ENCODE results near the gene ITIH4.

Gene ITIH4

DNA sequence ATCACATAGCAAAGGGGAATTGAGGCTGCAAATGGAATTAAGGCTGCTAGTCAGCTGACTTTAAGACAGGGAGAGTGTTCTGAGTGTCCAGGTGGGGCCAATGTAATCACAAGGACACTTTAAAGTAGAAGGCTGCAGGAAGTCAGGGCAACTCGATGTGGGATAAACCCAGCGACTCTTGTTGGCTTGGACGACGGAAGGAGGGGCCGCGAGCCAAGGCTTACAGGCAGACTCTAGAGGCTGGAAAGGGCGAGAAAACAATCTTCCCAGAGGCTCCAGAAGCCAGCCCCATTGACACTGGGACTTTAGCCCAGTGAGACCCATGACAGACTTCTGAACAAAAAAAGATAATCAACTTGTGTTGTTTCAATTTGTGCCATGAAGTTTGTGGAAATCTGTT is 17.3 kb upstream of the ITIH4 start:
- no peak for DNase-seq

DNA sequence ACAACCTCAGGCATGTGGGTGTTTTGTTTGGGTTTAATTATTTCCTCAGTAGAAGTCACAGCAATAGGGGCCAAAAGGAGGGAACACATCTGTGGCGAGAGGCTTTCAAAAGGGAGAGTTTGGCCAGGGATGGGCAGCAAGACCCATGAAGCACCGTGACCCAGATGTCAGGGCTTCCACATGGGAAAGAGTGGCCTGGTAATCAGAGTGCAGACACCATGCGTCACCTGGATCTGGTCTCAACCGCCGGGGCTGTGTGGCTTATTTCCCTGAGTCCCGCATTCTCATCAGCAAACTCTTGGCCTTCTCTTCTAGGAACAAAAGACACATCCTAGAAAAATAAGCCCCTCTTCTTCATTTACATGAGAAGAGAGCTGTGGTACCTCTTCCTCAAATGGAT is 16.8 kb upstream of the ITIH4 start:
- DNase-seq: no peak

DNA sequence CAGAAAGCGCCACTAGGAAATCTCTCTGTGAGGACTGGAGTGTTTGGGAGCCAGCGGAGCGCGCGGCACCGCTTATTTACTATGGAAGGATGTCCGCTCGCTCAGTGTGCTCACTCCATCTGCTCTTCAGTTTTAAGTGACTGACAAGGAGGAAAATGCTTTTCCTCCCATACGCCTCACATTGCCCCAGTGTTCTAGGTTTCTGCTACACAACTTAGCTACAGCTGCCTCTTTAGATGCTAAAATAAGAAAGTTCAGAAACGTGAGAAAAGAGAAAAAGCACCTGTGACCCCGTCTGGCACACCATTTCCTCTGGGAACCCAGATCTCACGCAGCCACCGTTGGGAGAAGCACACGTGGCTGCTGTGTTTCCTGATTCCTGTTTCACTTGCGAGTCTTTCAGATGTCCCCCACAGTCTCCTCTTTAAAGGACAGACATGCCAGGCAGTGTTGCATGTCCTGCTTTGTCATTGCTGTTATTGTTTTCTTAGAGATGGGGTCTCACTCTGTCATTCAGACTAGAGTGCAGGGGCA is 16.0 kb upstream of the ITIH4 start:
- DNase-seq: no peak

DNA sequence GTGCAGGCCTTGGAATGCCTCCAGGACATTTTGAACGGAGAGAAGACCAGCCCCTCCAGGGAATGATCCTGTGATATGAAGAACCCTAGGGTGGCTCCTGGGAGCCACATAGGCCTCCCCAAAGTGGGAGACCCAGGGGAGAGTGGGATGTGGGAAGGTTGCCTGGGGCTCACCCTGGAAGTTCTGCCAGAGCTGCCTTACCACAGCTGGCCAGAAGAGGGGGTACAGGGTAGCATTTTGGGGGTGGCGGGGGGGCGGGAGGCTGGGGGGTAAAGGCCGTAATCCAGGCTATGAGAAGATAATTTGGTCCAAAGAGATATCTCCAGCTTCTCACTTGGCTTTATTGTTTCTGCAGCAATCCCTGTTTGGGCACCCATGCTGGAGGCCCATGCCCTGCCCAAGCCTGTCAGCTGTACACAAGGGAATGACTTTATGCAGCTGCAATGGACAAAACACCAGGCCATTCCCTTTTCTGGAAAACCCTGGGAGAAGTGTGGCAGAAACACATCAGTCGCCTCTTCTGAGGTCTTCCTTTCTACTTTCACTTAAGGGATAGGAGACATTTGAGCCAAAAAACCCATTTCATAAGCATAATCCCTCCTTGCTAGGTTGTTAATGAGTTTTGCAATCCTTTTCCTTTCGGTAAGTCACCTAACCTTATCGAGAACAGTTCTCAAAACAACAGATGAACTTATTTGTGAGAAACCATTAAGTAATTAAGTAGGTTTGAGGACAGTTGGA is 15.4 kb upstream of the ITIH4 start:
- DNase-seq: peak; percentile 28

DNA sequence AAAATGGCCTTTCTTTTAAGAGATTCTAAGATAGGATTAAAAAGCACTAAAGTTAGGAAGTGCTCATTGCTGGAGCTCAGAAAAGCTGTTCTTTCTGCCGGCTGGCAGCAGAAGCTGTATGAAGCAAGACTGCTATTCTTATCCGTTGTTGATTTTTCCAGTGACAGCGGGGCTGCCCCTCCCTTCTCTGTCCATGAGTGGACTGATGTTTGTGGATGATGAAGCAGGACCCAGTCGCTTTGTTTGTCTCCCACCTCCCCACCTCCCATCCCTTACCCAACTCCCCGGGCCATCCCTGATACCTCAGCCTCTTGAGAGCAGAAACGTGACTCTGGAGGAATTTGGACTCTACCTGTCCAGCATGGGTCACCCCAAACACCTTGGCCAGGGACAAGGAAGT is 14.7 kb upstream of the ITIH4 start:
- no peak for DNase-seq

DNA sequence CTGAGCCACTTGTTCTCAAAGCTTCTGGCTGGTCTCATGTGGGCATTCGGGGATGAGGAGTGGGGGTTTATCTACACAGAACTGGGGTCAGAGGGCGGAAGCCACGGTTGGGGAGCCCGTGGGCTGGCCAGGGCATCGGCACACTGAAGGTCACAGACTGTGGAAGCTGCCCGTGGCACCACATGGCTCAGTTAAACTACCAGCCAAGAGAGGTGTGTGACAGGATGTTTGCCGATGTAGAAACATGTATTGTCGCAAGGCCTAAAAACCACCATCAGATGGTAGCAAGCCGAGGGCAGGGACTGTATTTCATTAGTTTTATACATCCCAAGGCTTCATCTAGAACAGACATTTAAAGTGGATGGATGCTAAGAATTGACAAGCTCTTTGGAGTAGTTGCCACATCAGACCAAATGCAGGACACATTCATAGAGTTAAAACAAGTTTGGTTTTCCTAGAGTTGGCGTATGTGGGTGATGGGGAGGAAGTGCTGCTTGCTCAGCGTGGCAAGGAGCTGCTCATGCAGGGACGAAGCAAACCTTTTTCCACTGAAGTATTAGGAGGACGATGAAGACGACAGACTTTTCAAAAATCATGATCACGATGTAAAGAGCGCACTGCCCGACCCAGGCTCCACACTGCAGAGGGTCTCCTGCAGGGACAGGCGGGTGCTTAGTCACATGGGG is 14.0 kb upstream of the ITIH4 start:
- no peak for DNase-seq

DNA sequence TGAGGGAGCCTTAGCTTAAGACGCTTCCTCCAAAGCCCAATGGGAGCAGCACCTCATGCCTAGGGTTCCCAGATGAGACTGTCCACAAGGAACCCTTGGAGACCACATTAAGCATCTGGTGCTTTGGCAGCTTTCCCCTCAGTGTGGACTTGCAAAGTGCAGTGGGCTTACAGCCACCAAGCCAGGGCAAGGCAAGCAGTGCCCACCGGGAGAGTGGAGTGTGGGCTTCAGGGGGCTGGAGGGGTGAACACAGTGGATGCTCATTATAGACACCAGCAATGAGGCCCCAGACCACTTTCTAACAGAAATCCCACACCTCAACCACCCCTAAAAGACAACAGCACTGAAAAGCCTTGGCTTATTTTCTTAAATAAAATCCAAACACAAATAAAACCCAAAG is 13.4 kb upstream of the ITIH4 start:
- no peak for DNase-seq

DNA sequence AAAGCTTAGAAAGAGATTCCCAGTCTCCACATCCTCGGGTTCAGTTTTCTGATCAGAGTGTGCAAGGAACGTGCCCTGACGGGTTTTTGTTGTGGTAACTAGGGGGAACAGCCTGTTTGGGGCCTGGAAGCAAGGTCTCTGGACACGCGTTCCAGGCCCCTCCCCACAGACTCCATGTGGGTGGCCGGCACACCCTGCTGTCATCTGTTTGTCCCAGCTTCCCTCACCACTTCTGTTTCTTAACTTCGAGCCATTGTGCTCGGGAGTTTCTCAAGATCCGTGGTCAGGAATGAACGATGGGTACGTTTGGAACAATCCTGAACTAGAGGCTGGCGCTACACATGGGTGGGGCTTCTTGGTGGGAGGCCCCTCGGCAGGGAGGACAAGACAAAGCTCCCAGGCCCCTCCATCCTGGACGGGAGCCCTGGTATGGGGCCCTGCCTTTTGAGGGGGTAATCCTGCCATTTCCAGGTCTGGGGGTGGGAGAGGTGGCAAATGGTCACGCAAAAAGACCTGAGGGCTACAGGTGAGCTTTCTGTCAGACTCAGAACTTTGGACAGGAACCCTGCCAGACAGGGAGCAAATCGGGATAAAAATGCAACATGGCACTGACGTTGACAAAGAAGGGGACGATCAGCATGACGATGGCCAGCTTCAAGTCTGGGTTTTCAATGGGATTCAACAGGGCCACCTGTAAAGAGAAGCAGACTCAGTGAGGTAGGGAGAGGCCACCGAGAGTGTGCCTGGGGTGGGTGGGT is 12.8 kb upstream of the ITIH4 start:
- DNase-seq: no peak

DNA sequence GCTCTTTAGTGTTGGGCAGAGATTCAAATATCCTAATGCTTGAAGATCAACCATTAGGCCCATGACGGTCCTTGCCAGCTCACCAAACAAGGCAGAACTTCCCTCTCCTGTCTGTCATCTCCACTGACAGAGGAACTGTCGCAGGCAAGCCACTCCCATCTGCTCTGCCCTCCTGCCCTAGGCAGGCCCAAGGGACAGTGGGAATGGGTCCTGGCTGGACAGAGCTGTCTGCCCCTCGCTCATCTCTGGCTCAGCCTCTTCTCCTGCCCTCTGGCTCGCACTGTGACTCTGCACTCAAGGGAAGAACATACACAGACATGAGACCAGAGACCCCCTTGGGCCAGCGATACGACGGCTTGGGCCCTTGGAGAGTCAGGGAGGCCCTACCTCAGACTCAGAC is 12.0 kb upstream of the ITIH4 start:
- no peak for DNase-seq

DNA sequence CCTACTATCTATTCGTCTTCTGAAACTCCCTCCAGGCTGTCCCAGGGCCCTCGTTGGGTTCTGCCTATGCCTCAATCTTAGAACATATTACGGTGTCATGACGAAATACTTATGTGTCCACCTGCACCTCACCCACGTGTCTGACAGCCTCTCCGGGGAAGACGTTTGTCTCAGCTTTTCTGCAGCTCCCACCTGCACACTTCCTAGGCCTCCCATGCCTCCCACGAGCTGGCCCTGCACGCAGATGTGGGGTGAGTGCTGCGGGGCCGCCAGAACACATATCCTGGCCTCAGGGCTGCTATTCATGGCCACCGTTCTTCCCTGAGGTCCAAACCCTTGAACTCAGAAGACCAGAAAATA is 11.5 kb upstream of the ITIH4 start:
- no peak for DNase-seq

DNA sequence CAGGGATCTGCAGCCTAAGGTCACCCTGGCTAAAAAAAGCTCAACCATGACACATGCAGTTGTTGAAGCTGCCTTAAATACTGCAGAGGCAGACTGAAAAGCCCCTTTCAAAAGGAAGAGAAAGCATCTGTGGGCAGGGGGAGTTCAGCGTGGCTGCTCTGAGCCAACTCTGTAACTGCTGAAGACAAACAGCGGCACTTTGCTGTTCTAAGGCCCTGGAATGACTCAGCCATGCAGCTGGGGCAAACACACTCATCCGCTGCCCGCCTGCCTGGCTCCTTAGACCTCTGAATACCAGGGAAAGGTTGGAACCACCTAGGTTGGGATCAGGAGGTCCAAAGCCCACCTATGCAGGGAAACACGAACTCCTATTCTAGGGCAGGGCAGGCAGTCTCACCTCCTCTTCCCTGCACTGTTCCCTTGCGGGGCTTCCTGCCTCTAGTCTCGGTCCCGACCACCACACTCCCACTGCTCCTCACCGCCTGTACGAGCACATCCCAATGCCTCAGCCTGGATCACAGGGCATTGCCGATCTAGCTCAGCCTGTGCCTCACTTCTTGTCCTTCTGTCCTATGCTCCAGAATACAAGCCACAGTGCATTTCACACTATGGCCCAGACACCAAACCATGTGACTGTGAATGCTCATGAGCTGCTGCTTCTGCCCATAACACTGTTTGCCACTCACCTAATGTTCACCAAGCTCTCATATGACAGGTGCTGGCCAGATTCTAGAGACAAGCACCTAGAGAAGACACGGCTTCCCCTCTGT is 10.9 kb upstream of the ITIH4 start:
- DNase-seq: no peak

DNA sequence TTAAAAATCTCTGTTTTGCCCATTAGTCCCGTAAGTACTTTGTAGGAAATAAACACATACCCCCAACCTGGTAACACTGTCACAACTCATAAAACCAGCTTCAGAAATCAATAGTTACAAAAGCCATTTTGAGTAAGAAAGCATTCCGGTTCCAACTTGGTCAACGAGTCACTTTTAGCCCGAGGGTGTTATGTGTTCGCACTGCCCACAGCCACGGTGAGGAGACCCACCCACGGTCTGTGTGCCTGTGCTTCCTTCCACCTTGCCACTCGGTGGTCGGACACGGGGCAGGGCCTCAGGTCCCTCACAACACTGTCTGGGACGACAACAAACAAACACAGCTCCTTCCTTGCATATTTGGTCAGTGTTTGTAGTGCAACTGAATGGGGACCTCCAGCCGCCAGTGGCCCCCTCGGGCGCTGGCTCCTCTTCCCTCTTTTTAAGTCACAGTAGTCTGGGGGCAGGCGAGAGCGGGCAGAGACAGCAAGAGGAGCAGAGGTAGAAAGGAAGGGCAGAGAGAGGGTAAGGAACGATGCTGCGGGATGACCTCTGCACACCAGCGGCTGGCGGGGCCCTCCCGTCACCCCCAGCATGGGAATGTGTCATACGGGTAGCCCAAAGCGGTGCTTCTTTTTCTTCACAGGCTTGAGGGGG is 9.5 kb upstream of the ITIH4 start:
- DNase-seq: no peak

DNA sequence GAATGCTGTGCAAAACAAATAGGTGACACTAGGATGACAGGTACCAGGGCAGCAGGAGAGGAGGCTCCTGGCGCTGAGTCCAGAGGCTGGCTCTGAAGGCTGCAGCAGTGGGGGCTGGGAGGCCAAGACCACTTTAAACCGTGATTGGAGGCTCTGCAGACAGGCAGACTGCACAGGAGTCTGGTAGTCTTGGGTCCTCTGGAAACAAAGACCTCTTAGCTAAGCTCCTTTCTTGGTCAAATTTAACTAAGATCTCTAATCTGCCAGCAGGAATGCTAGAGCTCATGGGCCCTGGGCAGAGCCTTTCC is 8.8 kb upstream of the ITIH4 start:
- no peak for DNase-seq

DNA sequence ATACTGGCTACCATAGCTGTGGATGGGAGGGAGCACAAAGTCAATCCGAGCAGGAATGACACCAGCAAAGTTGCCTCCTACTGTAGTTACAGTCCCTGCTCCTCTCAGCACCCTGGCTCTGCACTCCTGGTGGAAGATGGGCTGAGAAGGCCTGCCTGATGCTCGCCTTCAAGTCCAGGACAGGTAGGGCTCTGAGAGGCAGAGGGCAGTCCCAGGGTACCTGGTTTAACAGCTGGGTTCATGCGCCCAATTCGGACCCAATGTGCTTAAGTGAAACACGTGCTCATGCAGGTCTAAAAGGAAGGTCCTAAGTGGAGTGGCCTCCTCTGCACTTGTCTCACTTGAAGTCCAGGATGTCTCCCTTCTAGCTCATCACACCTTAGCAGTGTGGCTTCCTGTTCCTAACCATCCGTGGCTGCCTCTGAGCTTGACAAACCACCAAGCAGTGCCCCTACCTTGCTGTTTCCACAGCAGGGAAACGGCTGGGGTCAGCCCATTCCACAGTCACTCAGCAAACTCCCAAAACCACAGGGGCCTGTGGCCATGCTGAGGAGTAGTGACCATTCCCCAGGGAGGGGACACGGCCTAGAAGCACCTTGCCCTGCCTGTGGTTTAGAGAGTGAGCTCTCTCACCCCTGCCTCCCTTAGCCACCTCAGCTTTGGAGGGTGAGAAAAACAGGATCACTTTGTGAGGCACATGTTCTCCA is 8.2 kb upstream of the ITIH4 start:
- DNase-seq: no peak

DNA sequence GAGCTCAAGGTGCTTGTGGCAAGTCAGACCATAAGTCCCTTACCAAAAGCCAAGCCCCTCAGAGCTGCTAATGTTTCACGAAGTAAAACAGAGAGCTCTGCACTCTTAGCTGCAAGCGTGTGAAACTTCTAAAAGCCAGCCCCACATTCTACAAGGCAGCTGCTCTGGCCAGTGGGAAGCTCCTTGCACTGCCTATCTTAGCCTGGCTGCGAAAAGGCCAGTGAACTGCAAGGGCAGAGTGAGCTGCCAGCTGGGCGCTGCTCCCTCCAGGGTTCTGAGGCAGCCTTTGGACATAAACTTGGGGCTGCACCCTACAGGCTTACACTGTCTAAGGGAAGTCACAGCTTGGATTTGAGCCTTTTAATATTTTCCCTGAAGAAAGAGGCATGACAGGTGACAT is 6.5 kb upstream of the ITIH4 start:
- no peak for DNase-seq

DNA sequence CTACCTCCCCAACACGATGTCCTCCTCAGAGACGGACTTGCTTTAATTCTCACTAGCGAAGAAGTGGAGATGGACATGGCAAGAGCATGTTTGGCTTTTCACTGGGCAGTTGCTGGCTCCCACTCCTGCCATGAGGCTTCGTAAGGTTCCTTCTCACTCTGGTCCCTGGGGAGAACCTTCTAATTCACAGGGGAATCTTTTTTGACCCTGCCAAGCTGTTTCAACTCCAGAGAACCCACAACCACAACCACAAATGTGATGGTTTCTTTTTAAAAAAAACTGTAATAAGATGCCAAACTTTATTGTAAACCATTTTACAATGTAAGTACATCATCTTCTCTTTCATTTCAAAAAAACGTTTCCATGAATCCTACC is 6.0 kb upstream of the ITIH4 start:
- DNase-seq: no peak

DNA sequence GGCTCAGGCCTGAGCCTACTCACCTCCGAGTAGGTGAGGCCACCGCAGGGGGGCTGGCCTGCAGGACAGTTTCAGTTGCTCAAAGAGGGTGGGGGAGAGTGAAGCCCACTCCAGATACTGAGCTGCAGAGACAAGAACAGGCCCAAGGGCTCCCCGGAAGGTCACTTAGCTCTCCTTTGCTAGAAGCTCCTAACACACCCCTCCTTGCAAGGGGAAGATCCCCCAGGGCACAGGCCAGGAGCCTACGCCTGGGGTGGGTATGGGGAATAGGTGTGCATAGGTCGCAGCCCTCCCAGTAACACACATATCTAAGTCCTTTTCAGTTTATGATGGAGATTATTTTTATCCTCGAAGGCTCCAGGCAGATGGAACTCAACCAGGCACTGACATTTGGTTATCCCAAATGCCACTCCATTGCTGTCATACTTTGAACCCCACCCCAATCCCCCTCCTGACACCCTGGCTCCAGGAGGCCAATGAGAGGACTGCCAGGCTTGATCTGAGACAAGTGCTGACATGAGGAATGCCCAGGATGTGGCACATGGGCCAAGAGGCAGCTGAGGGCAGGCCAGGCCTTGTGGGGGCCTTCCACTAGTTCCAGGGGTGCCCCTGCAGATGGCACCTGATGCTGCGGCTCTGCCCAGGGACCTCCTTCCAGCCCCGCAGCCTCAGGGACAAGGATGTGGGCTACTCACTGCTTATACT is 5.4 kb upstream of the ITIH4 start:
- no peak for DNase-seq

DNA sequence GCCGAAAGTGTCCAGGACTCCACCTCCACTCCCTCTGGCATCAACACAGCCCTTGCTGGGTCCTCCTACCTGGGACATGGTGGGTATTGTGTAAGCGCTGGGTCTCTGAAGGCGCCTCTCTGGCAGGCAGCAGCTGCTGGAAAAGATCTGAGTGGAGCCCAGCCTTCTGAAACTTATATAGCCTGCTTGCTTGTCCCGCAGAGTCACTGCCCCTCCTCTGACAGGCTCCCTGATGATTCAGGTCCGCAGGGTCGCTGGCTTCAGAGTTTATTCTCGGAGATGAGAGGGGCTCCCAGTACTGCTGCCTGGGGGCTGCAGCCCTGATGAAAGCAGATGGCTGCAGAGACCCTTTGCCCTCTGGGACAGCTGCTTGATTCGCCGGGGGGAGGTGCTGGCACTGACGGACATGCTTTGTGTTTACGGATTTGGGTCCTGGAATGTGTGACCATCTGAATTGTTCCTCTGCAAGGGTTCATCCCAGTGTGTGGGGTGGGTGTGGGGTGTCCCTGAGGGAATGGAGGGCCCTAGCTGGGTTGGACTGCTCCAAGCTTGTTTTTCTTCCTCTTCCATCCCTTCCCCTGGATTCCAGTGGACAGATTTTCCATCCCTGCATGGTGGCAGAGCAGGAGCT is 4.5 kb upstream of the ITIH4 start, which contains the start of gene MUSTN1:
Gene MUSTN1 (minus strand): TSS at position 149 of the 631 bp plus-strand sequence. CDS start 71 bp downstream, at position 78.
- no peak for DNase-seq

DNA sequence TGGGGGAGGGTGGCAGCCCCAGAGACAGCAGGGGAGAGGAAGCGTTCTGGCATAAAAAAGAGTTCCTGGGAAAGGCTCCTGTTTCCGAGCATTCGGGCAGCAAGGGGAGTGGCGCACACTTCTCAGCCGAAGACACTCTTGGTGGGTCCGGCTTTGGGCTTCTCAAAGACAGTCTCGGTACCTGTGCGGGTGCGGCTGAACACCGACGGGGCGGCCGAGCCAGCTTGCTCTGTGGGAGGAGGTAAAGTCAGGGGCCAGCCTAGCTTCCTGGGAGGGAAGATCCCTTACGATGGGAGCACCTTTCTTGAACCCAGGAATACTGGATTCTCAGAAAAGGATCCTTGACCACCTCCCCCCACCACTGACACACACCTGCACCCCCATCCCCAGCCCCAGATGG is 2.7 kb upstream of the ITIH4 start:
- no peak for DNase-seq

DNA sequence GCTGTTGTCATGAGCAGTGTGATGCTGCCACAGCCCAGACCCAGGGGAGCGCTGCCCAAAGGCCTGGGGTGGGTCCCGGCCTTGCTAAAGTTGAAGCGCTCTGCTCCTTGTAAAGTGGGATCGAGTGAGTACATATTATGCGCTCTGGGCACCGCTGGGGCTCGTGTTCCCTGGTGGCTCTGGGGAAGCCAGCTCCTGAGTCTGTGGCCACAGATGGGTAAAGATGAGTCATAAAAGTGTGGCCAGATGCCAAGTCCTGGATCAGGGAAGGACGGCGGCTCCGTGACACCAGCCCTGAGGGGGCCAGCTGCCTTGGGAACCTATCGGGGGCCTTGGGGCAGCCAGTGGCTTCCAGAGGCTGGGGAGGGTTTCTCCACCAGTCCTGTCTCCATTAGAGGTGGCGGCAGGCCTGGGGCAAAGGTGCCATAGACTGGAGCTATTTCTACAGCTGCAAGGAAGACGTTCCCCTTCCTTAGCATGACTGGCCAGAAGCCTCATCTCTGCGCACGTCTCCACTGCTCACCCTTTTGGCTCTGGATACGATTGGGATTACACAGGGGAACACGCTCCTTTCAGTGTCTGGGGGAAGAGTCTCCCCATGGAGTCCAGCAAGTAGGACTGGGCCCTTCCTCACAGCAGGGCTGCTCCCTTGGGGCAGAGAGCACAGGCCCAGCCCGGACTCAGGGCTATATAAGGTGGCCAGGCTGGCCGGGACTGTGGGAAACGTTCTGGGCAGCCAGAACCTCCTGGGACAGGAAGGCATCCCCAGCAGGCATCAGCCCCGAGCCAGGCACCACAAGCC is 1.2 kb upstream of the ITIH4 start:
- DNase-seq: no peak
